GM06990 (cell line): Measurements from ENCODE around the gene DOCK2.

Source experiments
- DNase-seq: peaks from one replicate; pipeline ENCODE4 v3.0.0-alpha.2; 2011; ENCODE audit not compliant: insufficient read length; ENCODE audit errors: extremely low read depth
- H3K27me3 ChIP-seq: replicated peaks from 2 replicates; pipeline ENCODE4 v1.6.0; 2011; ENCODE audit warnings: low read length; ENCODE audit not compliant: control insufficient read depth, insufficient read depth
- H3K36me3 ChIP-seq: 2 replicates; pipeline ENCODE4 v1.5.1; 2011; ENCODE audit warnings: low read length; ENCODE audit not compliant: control insufficient read depth, insufficient read depth
- H3K4me3 ChIP-seq: replicated peaks from 2 replicates; pipeline ENCODE4 v1.5.1; 2011; ENCODE audit warnings: low read depth, mild to moderate bottlenecking, control low read depth, low read length
- TF ChIP-seq, protein P1 (sequence below): IDR thresholded peaks from 2 replicates; pipeline ENCODE4 v1.5.1; 2011; ENCODE audit warnings: low read length, control low read depth, mild to moderate bottlenecking, inconsistent platforms; ENCODE audit not compliant: insufficient read depth, poor library complexity, severe bottlenecking

DOCK2 gene

GRCh38 chr5:169641253-169641652, 4.2 kb downstream of the DOCK2 start:
- H3K36me3 ChIP-seq: peaks cover 6% of the 10 kb centered on the region; the same call in 1 of the 2 replicates
- TF ChIP-seq, protein P1, sequence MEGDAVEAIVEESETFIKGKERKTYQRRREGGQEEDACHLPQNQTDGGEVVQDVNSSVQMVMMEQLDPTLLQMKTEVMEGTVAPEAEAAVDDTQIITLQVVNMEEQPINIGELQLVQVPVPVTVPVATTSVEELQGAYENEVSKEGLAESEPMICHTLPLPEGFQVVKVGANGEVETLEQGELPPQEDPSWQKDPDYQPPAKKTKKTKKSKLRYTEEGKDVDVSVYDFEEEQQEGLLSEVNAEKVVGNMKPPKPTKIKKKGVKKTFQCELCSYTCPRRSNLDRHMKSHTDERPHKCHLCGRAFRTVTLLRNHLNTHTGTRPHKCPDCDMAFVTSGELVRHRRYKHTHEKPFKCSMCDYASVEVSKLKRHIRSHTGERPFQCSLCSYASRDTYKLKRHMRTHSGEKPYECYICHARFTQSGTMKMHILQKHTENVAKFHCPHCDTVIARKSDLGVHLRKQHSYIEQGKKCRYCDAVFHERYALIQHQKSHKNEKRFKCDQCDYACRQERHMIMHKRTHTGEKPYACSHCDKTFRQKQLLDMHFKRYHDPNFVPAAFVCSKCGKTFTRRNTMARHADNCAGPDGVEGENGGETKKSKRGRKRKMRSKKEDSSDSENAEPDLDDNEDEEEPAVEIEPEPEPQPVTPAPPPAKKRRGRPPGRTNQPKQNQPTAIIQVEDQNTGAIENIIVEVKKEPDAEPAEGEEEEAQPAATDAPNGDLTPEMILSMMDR: no peak
- no peak for DNase-seq
- no peaks in the 10 kb centered on the region for H3K27me3 ChIP-seq
- no peak overlapping the region for H3K4me3 ChIP-seq

GRCh38 chr5:169646856-169647255, 9.8 kb downstream of the DOCK2 start:
- H3K27me3 ChIP-seq: no peaks in the 10 kb centered on the region
- TF ChIP-seq, protein P1: no peak
- H3K4me3 ChIP-seq: no peak overlapping the region
- DNase-seq: peak; percentile 23
- peaks cover 2% of the 10 kb centered on the region for H3K36me3 ChIP-seq

DNA sequence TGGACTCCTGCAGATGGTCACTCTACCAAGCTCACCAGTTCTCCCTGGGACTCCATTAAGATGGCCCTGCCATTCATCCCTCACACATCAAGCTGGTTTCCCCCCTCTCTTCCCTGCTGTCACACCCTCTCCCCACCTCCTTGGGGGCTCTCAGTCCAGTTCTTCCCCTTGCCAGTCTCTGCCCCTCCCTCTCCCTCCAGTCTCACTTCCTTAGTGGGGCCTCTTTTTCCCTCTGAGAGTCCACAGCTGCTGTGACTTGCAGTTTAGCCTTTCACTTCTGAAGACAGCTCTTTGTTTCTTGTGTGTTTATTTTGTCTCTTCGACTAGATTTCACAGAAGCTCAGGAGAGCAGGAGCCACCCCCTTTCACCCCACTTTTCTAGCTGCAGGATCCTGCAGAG, 10.5 kb downstream of the DOCK2 start:
- H3K27me3 ChIP-seq: no peaks in the 10 kb centered on the region
- peaks cover 2% of the 10 kb centered on the region for H3K36me3 ChIP-seq
- DNase-seq: peak; percentile 47
- peak overlapping the region; percentile 34 for H3K4me3 ChIP-seq
- TF ChIP-seq, protein P1: no peak

DNA sequence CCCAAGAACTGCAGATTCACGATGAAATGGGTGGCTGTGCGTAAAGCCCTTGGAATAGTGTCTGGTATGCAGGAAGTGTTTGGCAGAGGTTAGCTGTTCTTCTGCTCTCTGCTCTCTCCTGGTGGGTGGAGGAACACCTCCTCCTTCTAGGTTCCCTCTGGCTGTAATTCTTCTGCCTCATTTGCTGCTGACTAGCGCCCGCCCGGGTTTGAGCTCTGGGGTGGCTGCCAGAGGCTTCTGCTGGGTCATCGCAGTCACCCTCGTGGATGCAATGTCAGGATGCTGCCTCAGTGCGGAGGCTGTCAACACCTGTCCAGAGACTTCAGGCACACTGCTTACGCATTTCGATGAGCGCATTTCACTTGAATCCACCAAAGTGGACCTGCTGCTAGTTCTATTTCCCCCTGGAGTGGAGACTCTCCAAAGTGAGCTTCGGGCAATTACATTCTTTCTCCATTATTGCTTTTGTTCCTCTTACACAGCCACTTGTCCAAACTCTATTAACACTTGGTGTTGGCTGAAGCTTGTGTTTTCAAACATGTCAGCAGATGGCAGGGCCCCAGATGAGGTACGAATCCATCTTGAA, 11.7 kb downstream of the DOCK2 start:
- TF ChIP-seq, protein P1: no peak
- Histone ChIP-seq H3K36me3 (peaks cover 2% of the 10 kb centered on the region), H3K4me3 (no peak overlapping the region), H3K27me3 (no peaks in the 10 kb centered on the region)
- no peak for DNase-seq

DNA sequence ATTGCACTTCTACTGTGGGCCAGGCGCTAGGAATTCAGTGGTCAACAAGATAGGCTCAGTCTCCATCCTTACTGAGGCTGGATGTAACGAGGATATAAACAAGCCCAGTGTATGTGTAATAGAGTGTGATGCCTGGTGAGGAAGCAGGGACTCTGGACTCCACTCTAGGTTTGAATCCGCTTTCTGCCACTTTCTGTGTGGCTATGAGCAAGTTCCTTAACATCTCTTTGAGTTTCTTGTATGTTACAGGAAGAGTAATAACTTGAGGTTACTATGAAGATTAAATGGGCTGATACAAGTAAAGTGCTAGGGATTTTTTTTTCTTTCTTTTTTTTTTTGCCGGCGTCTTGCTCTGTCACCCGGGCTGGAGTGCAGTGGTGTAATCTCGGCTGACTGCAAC, 12.4 kb downstream of the DOCK2 start:
- Histone ChIP-seq H3K27me3 (no peaks in the 10 kb centered on the region), H3K36me3 (peaks cover 2% of the 10 kb centered on the region), H3K4me3 (no peak overlapping the region; the same call in 1 of the 2 replicates)
- peak; percentile 26 for DNase-seq
- TF ChIP-seq, protein P1: no peak

- Histone ChIP-seq H3K4me3 (peak overlapping the region; percentile 42), H3K36me3 (peaks cover 6% of the 10 kb centered on the region), H3K27me3 (no peaks in the 10 kb centered on the region)
- peak; percentile 59 for DNase-seq
- TF ChIP-seq, protein P1: no peak
Observed at GRCh38 chr5:169650701-169651331, 13.7 kb downstream of the DOCK2 start.
